Liver (tissue), 9 donors: ENCODE data around the gene PAMR1. TPM values are rescaled to one million over a fixed set of nuclear protein-coding genes. Genes with fewer than 3 reads are reported as not detected.

ENCODE experiments used
- DNase-seq: peaks from one replicate; pipeline ENCODE4 v3.0.0-alpha.2; 2017; ENCODE audit warnings: low spot score
- H3K27ac ChIP-seq, 2 donors: one replicate each; pipeline ENCODE4 v1.7.0; 2013; ENCODE audit warnings: inconsistent platforms in 2 of 2, low read length in 2 of 2, control low read depth in 1 of 2, low read depth in 1 of 2, mild to moderate bottlenecking in 1 of 2
- H3K27me3 ChIP-seq, 4 donors: one replicate each; pipeline versions ENCODE4 v1.6.1 to v1.7.0; 2013; ENCODE audit warnings: low read length in 3 of 4, inconsistent platforms in 1 of 4, mild to moderate bottlenecking in 1 of 4, moderate library complexity in 1 of 4; ENCODE audit not compliant: control insufficient read depth in 4 of 4, insufficient read depth in 4 of 4
- H3K36me3 ChIP-seq, 4 donors: one replicate each; pipeline versions ENCODE4 v1.6.1 to v1.7.0; 2013; ENCODE audit warnings: low read length in 3 of 4, mild to moderate bottlenecking in 3 of 4, low read depth in 1 of 4, moderate library complexity in 1 of 4; ENCODE audit not compliant: control insufficient read depth in 4 of 4, insufficient read depth in 3 of 4
- H3K4me1 ChIP-seq, 4 donors: one replicate each; pipeline versions ENCODE4 v1.6.1 to v1.7.0; 2013; ENCODE audit warnings: low read length in 3 of 4, mild to moderate bottlenecking in 3 of 4, moderate library complexity in 1 of 4; ENCODE audit not compliant: control insufficient read depth in 4 of 4, insufficient read depth in 4 of 4
- H3K4me3 ChIP-seq, 3 donors: one replicate each; pipeline versions ENCODE4 v1.6.1 to v1.7.0; 2013; ENCODE audit warnings: low read length in 3 of 3, control low read depth in 1 of 3, low read depth in 1 of 3, mild to moderate bottlenecking in 1 of 3
- H3K9ac ChIP-seq, 2 donors: one replicate each; pipeline ENCODE4 v1.7.0; 2013; ENCODE audit warnings: low read length in 2 of 2, mild to moderate bottlenecking in 2 of 2, moderate library complexity in 2 of 2, control low read depth in 1 of 2, low read depth in 1 of 2
- H3K9me3 ChIP-seq, 4 donors: one replicate each; pipeline versions ENCODE4 v1.6.1 to v1.7.0; 2013; ENCODE audit warnings: low read length in 3 of 4; ENCODE audit not compliant: control insufficient read depth in 4 of 4
- ATF3 ChIP-seq: IDR thresholded peaks from 2 replicates; pipeline ENCODE4 v1.6.1; 2016; ENCODE audit warnings: antibody characterized with exemption
- CTCF ChIP-seq: fragments of 150-350 bp; IDR thresholded peaks from 2 replicates; pipeline ENCODE4 v1.5.1; 2017; ENCODE audit warnings: improper control_type of control experiment, low read depth, low read length; ENCODE audit not compliant: missing input control
- EGR1 ChIP-seq, 2 donors: IDR thresholded peaks; 2 replicates each; pipeline ENCODE4 v1.6.1; 2016 to 2018; ENCODE audit warnings: antibody characterized with exemption in 2 of 2, low read depth in 2 of 2
- FOXA2 ChIP-seq: IDR thresholded peaks from 2 replicates; pipeline ENCODE4 v1.6.1; 2016; ENCODE audit warnings: antibody characterized with exemption
- GABPA ChIP-seq, 2 donors: IDR thresholded peaks in 1 of 2; conservative IDR thresholded peaks in 1 of 2; 2 replicates each; pipeline ENCODE4 v1.6.1; 2016; ENCODE audit warnings: antibody characterized with exemption in 2 of 2, mild to moderate bottlenecking in 1 of 2, moderate library complexity in 1 of 2
- HNF4A ChIP-seq, 2 donors: conservative IDR thresholded peaks; 2 replicates each; pipeline ENCODE4 v1.6.1; 2016; ENCODE audit warnings: antibody characterized with exemption in 2 of 2, mild to moderate bottlenecking in 2 of 2
- HNF4G ChIP-seq: IDR thresholded peaks from 2 replicates; pipeline ENCODE4 v1.6.1; 2016; ENCODE audit warnings: antibody characterized with exemption
- JUND ChIP-seq, 2 donors: IDR thresholded peaks; 2 replicates each; pipeline ENCODE4 v1.6.1; 2016; ENCODE audit warnings: antibody characterized with exemption in 2 of 2
- MAX ChIP-seq: IDR thresholded peaks from 2 replicates; pipeline ENCODE4 v1.6.1; 2016; ENCODE audit warnings: antibody characterized with exemption
- NR2F2 ChIP-seq: IDR thresholded peaks from 2 replicates; pipeline ENCODE4 v1.6.1; 2016; ENCODE audit warnings: antibody characterized with exemption
- RAD21 ChIP-seq, 2 donors: IDR thresholded peaks; 2 replicates each; pipeline ENCODE4 v1.6.1; 2016; ENCODE audit warnings: antibody characterized with exemption in 2 of 2, mild to moderate bottlenecking in 2 of 2
- REST ChIP-seq: IDR thresholded peaks from 2 replicates; pipeline ENCODE4 v1.6.1; 2016; ENCODE audit warnings: antibody characterized with exemption, mild to moderate bottlenecking
- SP1 ChIP-seq: IDR thresholded peaks from 2 replicates; pipeline ENCODE4 v1.6.1; 2018; ENCODE audit warnings: antibody characterized with exemption, mild to moderate bottlenecking
- TAF1 ChIP-seq: conservative IDR thresholded peaks from 2 replicates; pipeline ENCODE4 v1.6.1; 2016; ENCODE audit warnings: antibody characterized with exemption, mild to moderate bottlenecking
- YY1 ChIP-seq: IDR thresholded peaks from 2 replicates; pipeline ENCODE4 v1.6.1; 2016; ENCODE audit warnings: antibody characterized with exemption, mild to moderate bottlenecking
- WGBS: extraction: QIAGEN DNeasy Blood & Tissue Kit; methylation state at CpG from one replicate; pipeline ENCODE4 v1.1.7; 2013; 5-methylcytosine and 5-hydroxymethylcytosine counted together
- polyA plus RNA-seq, 2 donors: library from polyadenylated mRNA; stranded (reverse) in 1 of 2; unstranded in 1 of 2; fragments of 200-250 nt in 1 of 2; fragments of >200 nt in 1 of 2; fragmentation: Nextera tagmentation in 1 of 2; extraction: Ambion mirVana in 1 of 2; gene quantifications; one replicate each; pipeline versions ENCODE4 v1.2.1 to v1.2.3, GENCODE V29; 2013 to 2015
- total RNA-seq, 2 donors: library from RNA; depleted of rRNA; stranded (reverse); fragments of >200 nt; gene quantifications; one replicate each; pipeline ENCODE4 v1.2.3, GENCODE V29; 2014
- donor health status: healthy.
- donor health status: healthy.
- donor health status: healthy.
- donor health status: healthy.
- donor health status: healthy.

The PAMR1 gene
- total and polyA plus RNA-seq, 4 donors: 2.0 to 5.0 (median 2.8) TPM

GRCh38 chr11:35414776-35415175 lies 110.6 kb downstream of the PAMR1 start:
- Histone ChIP-seq H3K4me3 (no peak overlapping the region), H3K4me1 (peaks cover 8 to 18% (median 9%) of the 10 kb centered on the region in 4 donors), H3K9ac (no peak overlapping the region), H3K27me3 (peaks cover 0 to 16% (median 7%) of the 10 kb centered on the region in 4 donors), H3K9me3 (no peaks in the 10 kb centered on the region), H3K36me3 (no peaks in the 10 kb centered on the region), H3K27ac (no peak overlapping the region)
- TF ChIP-seq YY1 (no peak), TAF1 (no peak), MAX (no peak), JUND (IDR thresholded peaks at IDR 0.05) (no peak), CTCF (no peak)
- DNase-seq: no peak
- 46% methylated on average over 2 of the region's 2 CpGs for WGBS

- H3K27ac ChIP-seq: no peak overlapping the region
- peaks cover 0 to 16% (median 5%) of the 10 kb centered on the region in 4 donors for H3K27me3 ChIP-seq
- no peak for DNase-seq
- H3K36me3 ChIP-seq: no peaks in the 10 kb centered on the region
- no peak overlapping the region for H3K9ac ChIP-seq
- TF ChIP-seq RAD21 (IDR thresholded peaks at IDR 0.05): no peak
- TF ChIP-seq GABPA (IDR thresholded peaks at IDR 0.05 in 1 of 2, conservative IDR thresholded peaks at IDR 0.05 in 1 of 2): no peak
- H3K9me3 ChIP-seq: no peaks in the 10 kb centered on the region
- no peak overlapping the region for H3K4me3 ChIP-seq
- 75% methylated on average over 6 of the region's 6 CpGs for WGBS
- peaks cover 5 to 14% (median 6%) of the 10 kb centered on the region in 4 donors for H3K4me1 ChIP-seq
Observed at GRCh38 chr11:35414311-35414710, 111.1 kb downstream of the PAMR1 start.

GRCh38 chr11:35413598-35413997 lies 111.8 kb downstream of the PAMR1 start:
- 79% methylated on average over 3 of the region's 3 CpGs for WGBS

More at GRCh38 chr11:35413598-35413997, 111.8 kb downstream of the PAMR1 start:
- H3K9ac ChIP-seq: no peak overlapping the region
- DNase-seq: no peak
- H3K36me3 ChIP-seq: no peaks in the 10 kb centered on the region
- H3K27ac ChIP-seq: no peak overlapping the region
- no peak overlapping the region for H3K4me3 ChIP-seq
- TF ChIP-seq FOXA2 (no peak), HNF4A (conservative IDR thresholded peaks at IDR 0.05) (no peak), REST (no peak), SP1 (no peak), NR2F2 (no peak), MAX (no peak), HNF4G (no peak), EGR1 (IDR thresholded peaks at IDR 0.05; ENCODE audit: low read depth in 2 of 2) (no peak), ATF3 (no peak)
- H3K4me1 ChIP-seq: peaks cover 0 to 6% (median 0%) of the 10 kb centered on the region in 4 donors
- no peaks in the 10 kb centered on the region for H3K9me3 ChIP-seq
- H3K27me3 ChIP-seq: peaks cover 0 to 16% (median 3%) of the 10 kb centered on the region in 4 donors
